Fibroblast of skin of back (primary cell): ENCODE measurements around the gene UBE2M. TPM values are rescaled to one million over a fixed set of nuclear protein-coding genes. Genes with fewer than 3 reads are reported as not detected.
"Not testable (repeated sequence)": the region's sequence is repeated elsewhere in the genome, so short reads cannot be mapped to it uniquely, and the experiment has no call there.

Experiments used
- DNase-seq: peaks from one replicate; pipeline ENCODE4 v3.0.0-alpha.2; 2013
- polyA plus RNA-seq, 2 experiments: library from polyadenylated mRNA; unstranded; fragments of 120-200 nt; gene quantifications; one replicate each; pipeline ENCODE4 v1.2.1, GENCODE V29; 2013; ENCODE audit not compliant: insufficient read length in 2 of 2

The UBE2M gene
- 140 TPM for polyA plus RNA-seq (2013, experiment 1 of 2; ENCODE audit: insufficient read length)
- polyA plus RNA-seq (2013, experiment 2 of 2; ENCODE audit: insufficient read length) = 88.3 TPM

DNA sequence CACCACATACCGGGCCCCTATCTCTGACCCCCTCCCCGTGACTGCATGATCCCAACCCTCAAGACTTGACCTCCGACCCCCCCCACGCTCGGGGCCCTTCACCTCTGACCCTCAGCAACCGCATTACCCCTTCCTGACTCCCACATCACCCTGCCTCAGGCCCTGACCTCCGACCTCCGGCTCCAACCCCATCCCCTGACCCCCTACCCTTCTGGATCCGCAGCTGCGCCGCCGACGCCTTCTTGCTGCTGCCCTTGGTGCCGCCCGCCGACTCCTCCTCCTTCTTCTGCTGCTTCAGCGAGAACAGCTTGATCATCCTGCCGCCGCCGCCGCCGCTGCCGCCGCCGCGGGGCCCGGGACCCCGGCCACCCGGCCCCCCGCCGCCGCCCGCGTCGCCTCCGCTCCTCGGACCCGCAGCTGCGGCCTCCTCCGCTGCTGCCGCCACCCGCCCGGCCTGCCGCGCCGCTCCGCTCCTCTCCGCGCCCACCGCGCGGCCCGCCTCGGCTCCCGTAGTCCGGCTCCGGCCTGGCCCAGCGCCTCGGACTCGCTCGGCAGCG, at the start of gene UBE2M:
TSS of gene UBE2M (minus strand) at position 546 of the 557 bp plus-strand sequence. CDS start at position 316, 230 bp downstream.
- DNase-seq = no peak

DNA sequence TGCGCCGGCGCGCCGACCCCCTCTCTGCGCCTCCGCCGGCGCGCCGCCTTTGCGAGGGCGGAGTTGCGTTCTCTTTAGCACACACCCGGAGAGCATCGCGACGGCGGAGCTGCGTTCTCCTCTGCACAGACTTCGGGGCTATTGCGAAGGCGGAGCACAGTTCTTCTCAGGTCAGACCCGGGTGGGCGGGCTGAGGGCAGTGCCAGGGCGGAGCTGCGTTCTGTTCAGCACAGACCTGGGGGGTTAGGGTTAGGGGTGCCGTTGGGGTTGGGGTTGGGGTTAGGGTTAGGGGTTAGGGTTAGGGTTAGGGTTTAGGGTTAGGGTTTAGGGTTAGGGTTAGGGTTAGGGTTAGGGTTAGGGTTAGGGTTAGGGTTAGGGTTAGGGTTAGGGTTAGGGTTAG, 48.8 kb upstream of the UBE2M start:
- DNase-seq = not testable (repeated sequence)

DNA sequence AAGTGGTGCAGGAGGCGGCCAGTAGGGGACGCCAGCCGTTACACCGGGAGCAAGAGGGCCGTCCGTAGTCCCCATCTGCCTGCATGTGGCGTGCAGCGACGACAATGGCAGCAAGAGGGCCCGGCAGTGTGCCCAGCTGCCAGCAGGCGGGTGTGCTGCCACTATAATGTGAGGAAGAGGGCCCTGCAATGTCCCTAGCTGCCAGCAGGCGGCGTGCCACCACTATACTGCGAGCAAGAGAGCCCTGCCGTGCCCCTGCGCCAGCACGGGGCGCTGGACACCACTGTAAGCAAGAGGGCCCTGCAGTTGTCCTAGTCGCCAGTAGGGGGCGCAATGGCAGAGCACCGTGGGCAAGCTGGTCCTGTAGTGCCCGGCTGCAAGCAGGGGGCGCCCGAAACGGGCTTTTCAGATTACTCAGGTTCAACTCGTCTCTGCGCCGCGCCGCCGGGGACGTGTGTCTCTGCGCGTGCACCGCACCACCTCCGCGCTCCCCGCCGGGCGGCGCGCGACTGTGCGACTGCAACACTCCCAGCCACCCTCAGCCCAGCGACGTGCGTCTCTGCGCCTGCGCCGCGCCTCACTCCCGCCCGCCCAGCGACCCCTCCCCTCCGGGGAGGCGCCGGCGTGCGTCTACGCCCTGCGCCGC, 48.0 kb upstream of the UBE2M start:
- not testable (repeated sequence) for DNase-seq

DNA sequence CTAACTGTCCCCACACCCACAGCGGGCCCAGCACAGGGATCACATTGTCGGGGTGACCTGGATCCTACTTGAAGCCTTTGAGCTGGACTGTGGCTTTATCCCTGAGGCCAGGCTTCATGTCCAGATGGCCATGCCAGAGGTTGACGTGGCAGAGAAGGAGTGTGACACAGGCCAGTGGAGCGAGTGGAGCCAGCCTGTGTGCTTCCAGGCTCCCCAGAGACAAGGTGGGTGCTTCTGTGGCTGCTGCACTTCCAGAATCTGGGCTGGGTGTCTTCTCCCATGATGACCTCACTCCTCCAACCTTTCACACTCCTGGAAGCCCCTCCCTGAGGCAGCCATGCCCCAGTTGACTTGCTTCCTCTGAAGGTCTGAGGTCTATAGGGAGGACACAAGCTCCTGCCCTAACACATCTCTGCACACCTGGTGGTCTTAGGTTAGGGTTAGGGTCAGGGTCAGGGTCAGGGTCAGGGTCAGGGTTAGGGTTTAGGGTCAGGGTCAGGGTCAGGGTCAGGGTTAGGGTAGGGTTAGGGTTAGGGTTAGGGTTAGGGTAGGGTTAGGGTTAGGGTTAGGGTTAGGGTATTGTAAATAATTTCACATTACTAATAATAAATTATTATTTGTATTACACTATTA, 27.8 kb upstream of the UBE2M start:
- no peak for DNase-seq

DNA sequence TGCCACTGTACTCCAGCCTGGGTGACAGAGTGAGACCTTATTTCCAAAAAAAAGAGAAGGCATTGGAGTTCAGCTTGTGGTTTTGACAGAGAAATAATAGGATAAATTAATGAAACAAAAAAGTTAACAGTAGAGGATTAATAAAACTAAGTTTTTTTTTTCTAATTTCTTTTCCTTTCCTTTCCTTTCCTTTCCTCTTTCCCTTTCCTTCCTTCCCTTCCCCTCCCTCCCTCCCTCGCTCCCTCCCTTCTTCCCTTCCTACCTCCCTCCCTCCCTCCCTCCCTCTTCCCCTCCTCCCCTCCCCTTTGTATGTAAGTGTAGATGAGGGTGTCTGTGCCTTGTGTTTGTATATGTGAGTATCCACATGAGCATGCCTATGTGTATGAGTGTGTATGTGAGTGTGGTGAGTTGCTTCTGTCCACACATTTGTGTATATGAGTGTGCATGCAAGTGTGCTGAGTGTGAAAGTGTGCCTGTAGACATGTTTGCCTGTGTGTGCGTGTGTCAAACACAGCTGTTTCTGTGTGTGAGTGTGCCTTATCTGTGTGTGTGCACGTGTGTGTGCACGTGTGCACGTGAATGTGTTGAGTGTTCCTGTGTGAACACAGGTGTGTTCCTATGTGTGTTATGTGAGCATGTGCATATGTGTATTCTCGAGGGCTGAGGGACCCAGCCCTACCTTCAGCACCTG, 27.2 kb upstream of the UBE2M start:
- DNase-seq = no peak

DNA sequence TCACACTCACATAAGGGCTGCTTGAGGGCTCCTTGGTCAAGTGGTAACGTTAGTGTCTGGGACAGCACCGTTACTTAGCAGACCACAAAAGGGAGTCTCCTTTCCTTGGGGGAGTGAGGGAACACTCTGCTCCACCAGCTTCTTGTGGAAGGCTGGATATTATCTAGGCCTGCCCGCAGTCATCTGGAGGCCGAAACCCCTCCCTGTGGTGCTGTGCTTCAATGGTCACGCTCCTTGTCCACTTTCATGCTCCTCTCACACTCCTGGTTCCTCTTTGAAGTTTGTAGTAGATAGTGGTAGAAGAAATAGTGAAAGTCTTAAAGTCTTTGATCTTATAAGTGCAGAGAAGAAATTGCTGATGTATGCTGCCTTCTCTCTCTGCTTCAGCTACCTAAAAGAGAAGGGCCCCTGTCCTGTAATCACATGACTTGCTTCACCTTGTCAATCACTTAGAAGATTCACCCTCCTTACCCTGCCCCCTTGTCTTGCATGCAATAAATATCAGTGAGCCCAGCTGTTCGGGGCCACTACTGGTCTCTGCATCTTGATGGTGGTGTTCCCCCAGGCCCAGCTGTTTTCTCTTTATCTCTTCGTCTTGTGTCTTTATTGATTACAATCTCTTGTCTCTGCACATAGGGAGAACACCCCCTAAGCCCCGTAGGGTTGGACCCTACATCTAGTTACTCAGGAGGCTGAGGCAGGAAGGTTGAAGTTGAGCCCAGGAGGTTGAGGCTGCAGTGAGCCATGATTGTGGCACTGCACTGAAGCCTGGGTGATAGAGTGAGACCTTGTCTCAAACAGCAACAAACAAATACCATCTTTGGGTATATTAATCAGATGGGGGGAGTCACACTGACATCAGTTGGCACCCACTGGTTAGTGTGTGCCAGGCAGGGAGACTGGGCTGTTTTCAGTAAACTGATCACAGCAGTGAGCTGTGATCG, 26.4 kb upstream of the UBE2M start:
- DNase-seq = no peak

DNA sequence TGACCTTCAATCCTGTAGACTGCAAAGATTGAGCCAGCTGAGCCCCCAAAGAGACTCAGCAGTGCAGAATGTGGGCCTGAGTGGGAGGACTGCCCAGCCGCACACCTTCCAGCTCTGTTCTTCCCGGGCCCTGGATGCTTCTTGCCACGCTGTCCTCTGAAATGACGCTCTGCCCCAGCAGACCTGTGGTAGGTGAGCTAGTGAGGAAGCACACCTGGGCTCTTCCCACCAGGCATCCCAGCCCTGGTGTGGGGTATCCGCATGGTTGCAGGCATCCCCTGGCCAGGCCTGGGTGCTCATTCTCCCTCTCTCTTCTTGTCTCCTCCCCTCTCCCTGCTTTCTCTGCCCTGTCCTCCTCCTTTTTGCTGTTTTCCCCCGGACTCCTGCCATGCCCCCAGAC, 24.6 kb upstream of the UBE2M start:
- no peak for DNase-seq

DNA sequence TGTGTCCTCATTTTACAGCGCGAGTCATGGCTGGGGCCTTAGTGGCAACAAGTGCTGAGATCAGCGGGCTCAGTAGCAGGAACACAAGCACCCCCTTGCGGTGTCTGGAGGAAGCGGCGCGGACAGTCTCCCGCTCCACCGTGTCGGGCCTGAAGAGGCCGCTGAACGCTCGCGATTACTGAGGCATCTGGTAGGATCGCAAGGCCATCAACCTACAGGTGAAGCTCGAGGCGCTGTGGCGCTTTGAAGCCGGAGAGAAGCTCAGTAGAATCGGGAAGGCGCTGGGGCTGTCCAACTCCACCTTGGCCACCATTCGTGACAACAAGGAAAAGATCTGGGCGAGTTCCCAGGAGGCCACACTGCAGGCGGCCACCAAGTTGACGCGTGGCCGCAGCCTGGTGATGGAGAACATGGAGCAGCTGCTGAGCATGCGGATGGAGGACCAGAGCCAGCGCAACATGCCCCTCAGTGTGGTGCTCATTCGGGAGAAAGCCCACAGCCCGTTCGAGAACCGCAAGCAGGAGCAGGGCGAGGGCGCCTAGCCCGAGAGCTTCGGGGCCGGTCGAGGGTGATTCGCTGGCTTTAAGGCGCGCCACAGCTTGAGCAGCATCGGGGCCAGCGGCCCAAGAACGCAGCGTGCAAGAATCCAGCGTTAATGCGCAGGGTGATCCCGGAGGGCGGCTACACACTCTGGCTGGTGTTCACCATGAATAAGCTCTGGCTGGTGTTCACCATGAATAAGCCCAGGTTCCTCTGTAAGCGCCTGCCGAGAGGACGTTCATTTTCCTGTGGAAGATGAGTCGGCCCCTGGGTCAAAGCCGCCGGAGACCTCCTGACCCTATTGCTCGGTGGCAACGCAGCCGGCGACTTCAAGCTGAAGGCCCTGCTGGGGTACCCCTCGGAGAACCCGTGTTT, 23.1 kb upstream of the UBE2M start:
- peak; percentile 82 for DNase-seq

DNA sequence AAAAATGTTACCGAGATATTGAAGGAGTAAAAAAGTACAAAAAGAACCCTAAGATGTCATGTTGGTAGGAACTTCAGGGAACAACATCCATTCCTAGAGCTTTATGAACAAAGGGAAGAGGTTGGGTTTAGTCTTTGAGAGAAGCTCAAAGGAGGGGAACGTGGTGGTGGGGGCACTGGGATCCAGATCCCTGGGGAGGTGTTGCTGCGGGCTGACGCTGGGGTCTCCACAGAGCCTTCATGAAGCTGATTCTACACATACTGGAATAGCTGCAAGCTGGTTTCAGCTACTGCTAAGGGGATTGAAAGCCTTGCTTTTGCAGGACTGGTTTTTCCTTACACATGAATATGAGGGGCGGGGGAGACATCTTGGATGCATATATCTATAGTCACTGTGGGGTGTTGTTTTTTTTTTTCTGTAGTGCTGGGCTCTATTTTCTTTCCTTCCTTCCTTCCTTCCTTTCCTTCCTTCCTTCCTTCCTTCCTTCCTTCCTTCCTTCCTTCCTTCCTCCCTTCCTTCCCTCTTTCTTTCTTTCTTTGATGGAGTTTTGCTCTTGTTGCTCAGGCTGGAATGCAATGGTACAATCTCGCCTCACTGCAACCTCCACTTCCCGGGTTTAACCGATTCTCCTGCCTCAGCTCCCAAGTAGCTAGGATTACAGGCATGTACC, 21.2 kb upstream of the UBE2M start:
- no peak for DNase-seq

DNA sequence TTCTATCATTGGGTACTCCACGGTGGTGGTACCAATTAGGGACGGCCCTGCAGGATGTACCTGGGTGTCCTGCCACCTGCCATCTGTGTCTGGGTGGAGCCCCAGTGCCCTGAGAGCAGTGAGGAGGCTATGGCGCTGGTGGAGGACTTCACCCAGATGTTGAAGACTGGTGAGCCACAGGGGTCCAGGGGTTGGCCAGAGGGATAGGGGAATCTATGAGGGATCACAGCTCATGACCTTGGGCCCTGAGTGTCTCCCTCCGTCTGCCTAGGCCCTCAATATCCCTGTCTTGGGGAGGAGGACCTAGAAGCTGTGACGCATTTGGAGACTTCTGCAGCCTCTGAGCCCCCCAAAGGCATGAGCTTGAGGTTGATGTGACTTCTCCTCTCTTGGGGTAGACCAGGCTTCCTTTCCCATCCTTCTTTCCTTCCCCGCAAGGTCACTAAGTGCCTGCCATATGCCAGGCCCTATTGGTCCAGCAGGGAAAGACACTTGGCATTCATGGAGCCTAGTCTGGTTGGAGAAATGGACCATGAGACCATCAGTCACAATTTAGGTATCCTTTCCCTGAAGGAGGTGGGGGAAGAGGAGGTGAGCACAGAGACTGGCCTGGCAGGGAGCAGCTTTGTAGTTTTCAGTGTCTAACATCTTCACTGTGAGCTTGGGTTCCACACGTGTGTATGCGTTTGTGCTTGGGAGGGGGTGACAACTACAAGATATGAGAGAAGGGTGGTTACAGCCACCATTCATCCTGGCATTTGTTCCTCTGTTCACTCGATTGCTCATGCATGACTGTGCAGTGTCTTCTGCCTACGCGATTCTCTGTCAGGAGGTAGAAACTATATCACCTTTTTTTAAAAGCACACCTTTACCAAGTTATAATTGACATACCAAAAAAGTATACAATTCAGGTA, 19.9 kb upstream of the UBE2M start:
- no peak for DNase-seq

DNA sequence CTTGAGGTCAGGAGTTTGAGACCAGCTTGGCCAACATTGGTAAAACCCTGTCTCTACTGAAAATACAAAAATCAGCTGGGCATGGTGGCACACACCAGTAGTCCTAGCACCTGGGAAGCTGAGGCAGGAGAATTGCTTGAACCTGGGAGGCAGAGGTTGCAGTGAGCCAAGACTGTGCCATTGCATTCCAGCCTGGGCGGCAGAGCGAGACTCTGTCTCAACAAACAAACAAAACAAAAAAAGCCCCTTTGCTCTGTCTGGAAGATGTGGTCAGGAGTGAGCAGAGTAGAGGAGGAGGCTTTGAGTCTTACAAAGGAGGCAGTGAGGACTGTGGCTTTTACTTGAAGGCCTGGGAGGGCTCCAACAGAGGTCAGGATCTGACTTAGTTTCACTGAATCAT, 19.2 kb upstream of the UBE2M start:
- DNase-seq = not testable (repeated sequence)

DNA sequence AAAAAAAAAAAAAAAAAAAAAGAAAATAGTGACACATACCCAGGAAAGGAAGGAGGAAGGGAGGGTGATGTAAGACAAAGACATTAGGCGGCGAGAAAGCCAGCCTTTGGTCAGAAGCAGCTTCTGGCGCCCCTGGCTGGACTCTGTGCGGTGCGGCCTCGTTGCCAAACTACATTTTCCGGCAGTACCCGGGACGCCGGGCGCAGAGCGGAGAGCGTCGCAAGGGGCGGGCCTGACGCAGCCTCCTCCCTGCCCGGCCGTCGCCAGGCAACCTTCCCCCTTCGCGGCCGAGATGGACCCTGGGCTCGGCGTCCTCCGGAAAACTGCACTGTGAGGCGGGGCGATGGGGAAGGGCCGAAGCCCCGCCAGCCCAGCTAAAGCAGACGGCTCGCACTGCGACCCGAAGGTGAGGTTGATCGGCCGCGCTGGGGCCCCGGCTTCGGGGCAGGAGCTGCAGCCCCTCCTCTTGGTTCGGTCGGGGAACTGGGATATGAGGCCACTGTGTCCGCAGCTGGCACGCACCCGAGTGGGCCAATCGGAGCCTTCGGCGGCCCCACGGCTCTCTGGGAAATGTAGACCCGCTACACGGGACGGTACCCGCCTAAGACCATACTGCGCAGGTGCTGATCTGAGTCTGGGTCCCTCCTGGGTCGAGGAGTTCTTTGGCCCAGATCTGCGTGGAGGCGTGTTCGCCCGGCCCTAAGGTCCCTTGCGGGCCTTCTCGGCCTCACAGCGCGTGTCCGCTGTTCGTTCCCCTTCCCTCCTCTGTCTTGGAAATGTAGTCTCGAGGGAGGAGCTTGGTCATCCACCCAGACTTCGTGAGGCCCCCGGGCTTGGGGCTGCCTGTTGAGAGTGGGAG, 17.0 kb upstream of the UBE2M start:
- DNase-seq = peak; percentile 93

DNA sequence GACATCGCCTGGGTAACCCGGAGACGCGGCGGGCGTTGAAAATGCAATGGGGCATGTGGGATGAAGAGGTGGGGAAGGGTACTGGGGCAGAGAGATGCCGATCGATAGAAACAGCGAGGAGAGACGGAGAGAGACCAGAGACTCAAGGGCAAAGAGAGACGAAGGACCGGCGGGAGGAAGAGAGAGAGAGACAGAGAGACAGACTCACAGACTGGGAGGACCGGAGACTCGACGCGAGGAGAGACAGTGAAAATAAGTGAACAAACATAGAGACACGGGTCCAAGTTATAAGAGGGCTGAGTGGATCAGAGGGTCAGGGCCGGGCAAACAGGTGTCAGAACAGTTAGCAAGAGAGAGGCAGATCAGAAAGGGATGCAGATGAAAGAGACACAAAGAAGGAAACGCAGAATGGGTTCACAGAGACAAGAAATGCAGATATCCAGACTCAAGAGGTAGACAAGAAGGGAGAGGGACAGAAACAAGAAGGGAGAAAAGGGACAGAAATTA, 15.3 kb upstream of the UBE2M start:
- no peak for DNase-seq

DNA sequence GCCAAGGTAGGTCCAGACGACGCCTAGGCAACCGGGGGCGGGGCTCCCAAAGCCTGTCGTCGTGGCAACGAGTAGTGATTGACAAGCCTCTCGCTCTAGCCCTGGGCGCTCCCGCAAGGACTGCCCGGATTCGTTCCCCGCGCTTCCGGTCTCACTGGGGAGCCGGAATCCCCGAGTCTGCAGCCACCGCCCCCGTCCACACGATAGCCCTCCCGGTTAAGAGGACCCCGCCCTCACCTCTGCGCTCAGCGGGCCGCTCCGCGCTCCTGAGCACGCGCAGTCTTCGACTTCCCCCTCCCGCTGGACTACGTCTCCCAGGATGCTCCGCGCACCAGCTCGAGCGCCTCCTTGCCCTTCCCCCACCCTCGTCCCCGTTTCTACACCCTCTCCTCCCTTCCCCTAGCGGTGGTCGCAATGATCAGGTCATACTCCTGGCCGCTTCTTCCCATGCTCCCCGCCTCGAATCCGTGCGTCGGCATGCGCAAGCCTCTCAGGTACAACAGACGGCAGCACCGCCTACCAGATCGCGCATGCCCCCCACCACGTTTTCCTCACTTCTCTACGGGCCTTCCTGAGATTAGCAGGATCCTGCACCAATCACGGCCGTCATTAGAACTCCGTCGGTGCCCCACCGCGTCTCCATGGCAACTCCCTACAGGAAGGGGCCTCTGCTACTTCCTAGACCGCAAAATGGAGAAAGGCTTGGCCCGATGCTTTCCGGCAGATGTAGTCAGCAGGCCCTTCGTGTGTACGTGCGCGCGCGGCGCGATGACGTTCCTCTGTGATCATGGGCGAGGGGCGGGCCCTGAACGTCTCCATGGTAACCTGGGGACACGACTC, 14.6 kb upstream of the UBE2M start, which contains the start of gene MZF1:
TSS of gene MZF1 (minus strand) at position 518 of the 840 bp plus-strand sequence. CDS start 1,946 bp downstream, outside the sequence.
- peak; percentile 100 for DNase-seq

DNA sequence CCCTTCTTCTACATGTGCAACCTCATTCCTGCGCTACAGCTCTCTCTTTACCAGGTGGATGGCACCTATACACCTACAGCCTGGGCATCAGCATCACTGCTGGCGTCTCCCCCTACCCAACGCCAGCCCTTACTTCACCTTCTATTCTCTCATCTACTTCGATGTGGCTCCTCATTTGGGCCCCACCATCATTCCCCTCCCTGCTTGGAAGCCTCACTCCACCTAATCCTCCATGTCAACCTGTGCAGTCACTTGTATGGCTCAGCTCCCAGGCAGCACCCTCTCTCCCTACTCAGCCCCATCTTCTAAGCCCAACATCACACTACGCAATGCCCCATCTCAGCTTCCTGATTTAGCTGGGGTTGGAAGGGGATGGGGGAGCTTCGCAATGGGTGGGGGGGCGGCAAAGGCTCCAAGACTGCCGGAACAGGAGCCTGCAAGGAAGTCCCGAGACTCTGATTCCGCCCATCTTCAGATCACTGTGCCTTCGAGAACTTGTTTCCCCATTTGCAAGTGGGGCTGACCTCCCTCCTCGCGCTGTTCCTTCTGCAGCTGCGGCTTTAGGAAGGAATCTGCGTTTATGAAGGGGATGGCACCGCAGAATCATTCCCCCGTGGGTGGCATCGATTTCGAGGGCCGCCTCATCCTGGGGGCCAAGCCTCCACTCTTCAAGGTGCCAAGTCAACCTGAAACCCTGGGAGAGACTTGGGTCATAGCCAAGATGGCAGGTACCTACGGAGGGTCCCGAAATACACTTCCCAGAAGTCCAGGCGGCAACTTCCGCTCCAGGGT, 13.8 kb upstream of the UBE2M start:
- DNase-seq = no peak

DNA sequence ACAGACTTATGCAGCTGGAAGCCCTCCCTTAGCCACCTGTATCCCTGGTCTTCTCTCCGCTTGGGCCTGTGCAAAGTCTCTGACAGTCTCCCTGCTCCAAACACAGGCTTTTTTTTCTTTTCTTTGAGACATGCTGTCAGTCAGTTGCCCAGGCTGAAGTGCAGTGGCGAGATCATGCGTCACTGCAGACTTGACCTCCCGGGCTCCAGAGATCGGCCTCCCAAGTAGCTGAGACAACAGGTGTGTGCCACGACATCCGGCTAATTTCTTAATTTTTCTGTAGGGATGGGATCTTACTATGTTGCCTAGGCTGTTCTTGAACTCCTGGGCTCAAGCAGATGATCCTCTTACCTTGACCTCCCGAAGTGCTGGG, 13.2 kb upstream of the UBE2M start:
- DNase-seq = no peak
